ENCODE results near the gene MAPK4.

DNA sequence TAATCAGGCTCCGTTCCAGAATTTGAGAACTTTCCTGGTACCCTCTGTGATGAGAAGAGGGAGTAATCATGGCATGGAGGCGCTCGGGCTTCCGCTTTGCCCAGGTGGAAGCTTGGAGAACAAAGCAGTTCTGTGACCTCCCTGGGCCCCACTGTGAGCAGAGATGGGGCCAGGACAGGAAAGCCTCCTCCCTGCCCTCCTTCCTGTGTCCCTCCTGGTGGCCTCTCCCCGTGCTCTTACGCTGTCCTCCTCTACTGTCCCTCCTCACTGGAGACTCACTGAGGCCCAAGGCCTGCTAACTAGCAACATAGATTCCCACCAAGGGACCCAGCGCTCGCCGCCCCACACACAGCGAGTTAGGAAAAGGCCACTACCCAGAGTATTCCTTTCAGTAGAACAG, 119.8 kb downstream of the MAPK4 start:
- no peak for TF ChIP-seq EZH2 (IDR thresholded peaks at IDR 0.05)
- no peak for TF ChIP-seq POLR2AphosphoS5 (IDR thresholded peaks at IDR 0.05; ENCODE audit: borderline replicate concordance, low read depth, low read length)
- no peak for TF ChIP-seq FOXP2 (optimal IDR thresholded peaks at IDR 0.05; ENCODE audit: control extremely low read depth, extremely low read length, insufficient read depth)

Data from SK-N-MC (cell line).